AG10803 (cell line): ENCODE measurements around the gene CASP5.
"Not testable (repeated sequence)": the region's sequence is repeated elsewhere in the genome, so short reads cannot be mapped to it uniquely, and the experiment has no call there.

Source experiments
- DNase-seq: peaks from one replicate; pipeline ENCODE4 v3.0.0; 2010; ENCODE audit warnings: low read depth
- H3K4me3 ChIP-seq: 2 replicates; pipeline ENCODE4 v1.5.1; 2011; ENCODE audit warnings: mild to moderate bottlenecking, low read length, control low read depth
- TF ChIP-seq, protein P1 (sequence below): conservative IDR thresholded peaks from 2 replicates; pipeline ENCODE4 v1.5.1; 2011; ENCODE audit warnings: mild to moderate bottlenecking, low read length, control low read depth, inconsistent platforms

Gene CASP5

DNA sequence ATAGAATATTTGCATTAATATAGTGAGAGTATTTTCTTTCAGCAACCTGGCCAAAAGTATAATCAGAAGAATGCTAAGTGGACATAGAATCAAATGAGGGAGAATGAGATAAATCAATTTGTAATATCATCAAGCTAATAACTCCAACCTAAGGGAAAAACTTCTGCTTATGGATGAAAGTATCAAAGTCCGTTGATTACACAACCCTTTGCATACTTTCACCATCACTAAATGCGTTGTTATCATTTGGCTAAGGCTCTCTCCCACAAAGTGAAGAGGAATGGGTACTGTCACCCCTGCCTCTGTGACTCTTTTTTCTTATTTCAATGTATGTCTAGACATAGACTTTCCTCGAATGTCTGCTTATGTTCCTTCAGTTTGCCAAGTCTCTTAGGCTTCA, 38.2 kb downstream of the CASP5 start:
- no peak overlapping the region for H3K4me3 ChIP-seq
- DNase-seq = no peak
- TF ChIP-seq, protein P1, sequence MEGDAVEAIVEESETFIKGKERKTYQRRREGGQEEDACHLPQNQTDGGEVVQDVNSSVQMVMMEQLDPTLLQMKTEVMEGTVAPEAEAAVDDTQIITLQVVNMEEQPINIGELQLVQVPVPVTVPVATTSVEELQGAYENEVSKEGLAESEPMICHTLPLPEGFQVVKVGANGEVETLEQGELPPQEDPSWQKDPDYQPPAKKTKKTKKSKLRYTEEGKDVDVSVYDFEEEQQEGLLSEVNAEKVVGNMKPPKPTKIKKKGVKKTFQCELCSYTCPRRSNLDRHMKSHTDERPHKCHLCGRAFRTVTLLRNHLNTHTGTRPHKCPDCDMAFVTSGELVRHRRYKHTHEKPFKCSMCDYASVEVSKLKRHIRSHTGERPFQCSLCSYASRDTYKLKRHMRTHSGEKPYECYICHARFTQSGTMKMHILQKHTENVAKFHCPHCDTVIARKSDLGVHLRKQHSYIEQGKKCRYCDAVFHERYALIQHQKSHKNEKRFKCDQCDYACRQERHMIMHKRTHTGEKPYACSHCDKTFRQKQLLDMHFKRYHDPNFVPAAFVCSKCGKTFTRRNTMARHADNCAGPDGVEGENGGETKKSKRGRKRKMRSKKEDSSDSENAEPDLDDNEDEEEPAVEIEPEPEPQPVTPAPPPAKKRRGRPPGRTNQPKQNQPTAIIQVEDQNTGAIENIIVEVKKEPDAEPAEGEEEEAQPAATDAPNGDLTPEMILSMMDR = no peak

- TF ChIP-seq, protein P1 = no peak
- no peak overlapping the region for H3K4me3 ChIP-seq
- DNase-seq = no peak
Observed at GRCh38 chr11:104979839-104980238, 43.1 kb downstream of the CASP5 start.

DNA sequence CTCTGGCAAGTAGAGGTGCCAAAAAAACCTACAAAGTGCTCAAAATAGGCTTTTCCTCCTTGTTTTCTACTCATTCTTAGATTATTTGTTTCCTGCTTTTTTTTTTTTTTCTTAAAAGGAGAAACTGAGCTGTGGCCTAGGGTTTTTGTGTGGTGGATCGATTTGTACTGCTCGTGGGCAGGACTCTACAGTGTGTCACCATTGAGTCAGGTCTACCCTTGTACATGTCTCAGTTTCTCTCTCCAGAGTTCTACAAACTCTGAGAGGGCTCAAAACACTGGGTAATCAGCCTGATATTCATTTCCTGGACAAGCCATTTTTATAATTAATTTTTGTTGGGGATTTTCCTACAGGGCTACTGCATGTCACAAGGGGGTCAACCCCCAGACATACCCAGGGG, 49.4 kb downstream of the CASP5 start:
- no peak overlapping the region for H3K4me3 ChIP-seq
- TF ChIP-seq, protein P1 = no peak
- no peak for DNase-seq

- DNase-seq, H3K4me3 ChIP-seq: not testable (repeated sequence)
Observed at GRCh38 chr11:104972924-104973323, 50.0 kb downstream of the CASP5 start.

GRCh38 chr11:104970756-104971155, 52.2 kb downstream of the CASP5 start:
- TF ChIP-seq, protein P1 = no peak
- DNase-seq = no peak
- H3K4me3 ChIP-seq = no peak overlapping the region

- peak overlapping the region; percentile 65 for H3K4me3 ChIP-seq
- TF ChIP-seq, protein P1 = no peak
- DNase-seq = peak; percentile 48
Observed at GRCh38 chr11:104968856-104969776, 53.9 kb downstream of the CASP5 start.

DNA sequence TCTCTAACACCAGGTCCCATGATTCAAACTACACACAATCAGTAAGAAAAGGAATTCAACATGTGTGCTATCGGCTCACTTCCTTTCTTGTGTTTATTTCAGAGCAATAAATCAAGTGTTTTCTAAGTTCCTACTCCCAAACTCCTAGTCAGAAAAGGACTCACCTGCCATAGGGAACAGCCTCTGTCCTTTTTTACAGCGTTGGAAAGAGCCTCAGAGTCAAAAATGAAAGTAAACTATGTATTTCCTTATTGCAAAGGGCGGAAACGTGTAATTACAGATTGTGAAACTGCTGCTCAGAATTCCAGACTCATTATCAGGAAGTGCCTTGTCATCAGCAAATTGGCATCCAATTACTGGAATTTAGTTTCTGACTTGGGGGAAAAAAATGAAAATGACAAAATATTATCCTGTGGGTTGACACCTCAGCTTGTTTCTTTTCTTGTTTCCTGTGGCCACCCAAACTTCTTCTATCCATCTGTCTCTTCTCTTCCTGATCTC, 54.6 kb downstream of the CASP5 start, which contains the start of gene CASP4:
Gene CASP4, minus strand, starts transcription at position 220 of the 501 bp plus-strand sequence. Its CDS starts 49 bp downstream, at position 171.
- H3K4me3 ChIP-seq = peak within 1 kb of the TSS; percentile 65
- peak; percentile 89 for DNase-seq
- TF ChIP-seq, protein P1 = no peak
